Endodermal cell (in vitro differentiated cells): ENCODE results near the gene GAB2. TPM values are rescaled to one million over a fixed set of nuclear protein-coding genes. Genes with fewer than 3 reads are reported as not detected.
A peak's percentile ranks its signal among the peaks of the same experiment; 100 is the strongest.

Experiments used
- DNase-seq: peaks from one replicate; pipeline ENCODE4 v3.0.0-alpha.2; 2017
- H3K27ac ChIP-seq: 2 replicates; pipeline ENCODE4 v1.5.1; 2013; ENCODE audit warnings: mild to moderate bottlenecking, low read depth, low read length, moderate library complexity
- H3K27me3 ChIP-seq: 2 replicates; pipeline ENCODE4 v1.6.1; 2013; ENCODE audit warnings: mild to moderate bottlenecking, low read length, moderate library complexity; ENCODE audit not compliant: insufficient read depth, control insufficient read depth, poor library complexity, severe bottlenecking
- H3K36me3 ChIP-seq: 2 replicates; pipeline ENCODE4 v1.7.0; 2013; ENCODE audit warnings: mild to moderate bottlenecking, low read length, moderate library complexity; ENCODE audit not compliant: control insufficient read depth, insufficient read depth
- H3K4me1 ChIP-seq: one replicate; pipeline ENCODE4 v1.7.0; 2013; ENCODE audit warnings: low read length; ENCODE audit not compliant: control insufficient read depth, insufficient read depth
- H3K4me3 ChIP-seq: 2 replicates; pipeline ENCODE4 v1.5.1; 2013; ENCODE audit warnings: mild to moderate bottlenecking, low read length, moderate library complexity
- H3K9ac ChIP-seq: 2 replicates; pipeline ENCODE4 v1.6.1; 2013; ENCODE audit warnings: mild to moderate bottlenecking, low read length, moderate library complexity; ENCODE audit not compliant: poor library complexity, severe bottlenecking; ENCODE audit errors: extremely low read depth
- H3K9me3 ChIP-seq: 2 replicates; pipeline ENCODE4 v1.6.1; 2013; ENCODE audit warnings: mild to moderate bottlenecking, low read length, moderate library complexity; ENCODE audit not compliant: control insufficient read depth
- H3K27ac Mint-ChIP-seq: 2 replicates; pipeline ENCODE4 v1.8.0; 2020; ENCODE audit warnings: mixed read lengths
- H3K27me3 Mint-ChIP-seq: 2 replicates; pipeline ENCODE4 v1.8.0; 2021; ENCODE audit warnings: mild to moderate bottlenecking, mixed read lengths; ENCODE audit not compliant: insufficient read depth
- H3K36me3 Mint-ChIP-seq: 2 replicates; pipeline ENCODE4 v1.8.0; 2020; ENCODE audit warnings: low read depth, mixed read lengths
- H3K4me1 Mint-ChIP-seq: 2 replicates; pipeline ENCODE4 v1.8.0; 2020; ENCODE audit warnings: mixed read lengths
- H3K4me3 Mint-ChIP-seq: 2 replicates; pipeline ENCODE4 v1.8.0; 2020; ENCODE audit warnings: mild to moderate bottlenecking, moderate library complexity, mixed read lengths
- H3K9me3 Mint-ChIP-seq: 2 replicates; pipeline ENCODE4 v1.8.0; 2020; ENCODE audit warnings: mild to moderate bottlenecking, mixed read lengths
- WGBS, 2 experiments: methylation state at CpG; one replicate each; pipeline versions ENCODE4 v1.1.5 to v1.1.7; 2013; ENCODE audit warnings: missing lambda C conversion rate in 2 of 2, mixed read lengths in 1 of 2; ENCODE audit not compliant: insufficient coverage in 1 of 2, insufficient read length in 1 of 2; 5-methylcytosine and 5-hydroxymethylcytosine counted together
- total RNA-seq, 2 donors: library from RNA; stranded (reverse); fragmentation: NEBNext Ultra II Directional in 1 of 2; extraction: Animal tissue kit (Norgen Biotek cat#: 25700) in 1 of 2; gene quantifications; 2 replicates in 1 of 2; 3 replicates in 1 of 2; pipeline ENCODE4 v1.2.1, GENCODE V29; 2021
- TF ChIP-seq, protein P1 (sequence below): fragments of 200-600 bp; sonication (generic); conservative IDR thresholded peaks from 2 replicates; pipeline ENCODE4 v1.5.0; 2021; ENCODE audit warnings: antibody characterized with exemption, mild to moderate bottlenecking

Gene GAB2
- total RNA-seq, 2 donors from 2014 or later, result 26.9 to 62.8 TPM

DNA sequence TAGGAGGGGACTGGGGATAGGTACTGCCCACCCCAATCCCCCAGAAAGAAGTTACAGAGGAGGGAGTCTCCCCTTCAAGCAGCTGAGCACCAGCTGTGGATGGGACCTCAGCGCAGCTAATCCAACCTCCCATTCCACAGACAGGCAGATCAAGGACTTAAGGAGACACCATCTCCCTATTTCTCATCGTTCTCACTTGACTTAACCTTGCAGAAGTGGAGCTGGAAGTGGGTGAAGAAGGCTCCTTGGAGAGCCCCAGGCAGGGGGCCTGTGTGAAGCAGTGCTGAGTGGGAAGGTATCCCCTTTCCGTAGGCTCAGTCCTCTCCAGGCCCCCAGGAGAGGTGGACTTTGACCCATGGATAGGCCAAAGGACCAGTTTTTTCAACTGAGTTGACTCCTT is 201.6 kb downstream of the GAB2 start:
- H3K27ac Mint-ChIP-seq, result no peak overlapping the region
- H3K4me3 Mint-ChIP-seq, result no peak overlapping the region
- Histone ChIP-seq H3K27me3 (no peaks in the 10 kb centered on the region), H3K9ac (no peak overlapping the region), H3K9me3 (no peaks in the 10 kb centered on the region), H3K4me3 (no peak overlapping the region), H3K4me1 (no peaks in the 10 kb centered on the region), H3K27ac (no peak overlapping the region), H3K36me3 (peaks cover 80% of the 10 kb centered on the region)
- no peaks in the 10 kb centered on the region for H3K27me3 Mint-ChIP-seq
- H3K4me1 Mint-ChIP-seq, result no peaks in the 10 kb centered on the region
- TF ChIP-seq, protein P1, sequence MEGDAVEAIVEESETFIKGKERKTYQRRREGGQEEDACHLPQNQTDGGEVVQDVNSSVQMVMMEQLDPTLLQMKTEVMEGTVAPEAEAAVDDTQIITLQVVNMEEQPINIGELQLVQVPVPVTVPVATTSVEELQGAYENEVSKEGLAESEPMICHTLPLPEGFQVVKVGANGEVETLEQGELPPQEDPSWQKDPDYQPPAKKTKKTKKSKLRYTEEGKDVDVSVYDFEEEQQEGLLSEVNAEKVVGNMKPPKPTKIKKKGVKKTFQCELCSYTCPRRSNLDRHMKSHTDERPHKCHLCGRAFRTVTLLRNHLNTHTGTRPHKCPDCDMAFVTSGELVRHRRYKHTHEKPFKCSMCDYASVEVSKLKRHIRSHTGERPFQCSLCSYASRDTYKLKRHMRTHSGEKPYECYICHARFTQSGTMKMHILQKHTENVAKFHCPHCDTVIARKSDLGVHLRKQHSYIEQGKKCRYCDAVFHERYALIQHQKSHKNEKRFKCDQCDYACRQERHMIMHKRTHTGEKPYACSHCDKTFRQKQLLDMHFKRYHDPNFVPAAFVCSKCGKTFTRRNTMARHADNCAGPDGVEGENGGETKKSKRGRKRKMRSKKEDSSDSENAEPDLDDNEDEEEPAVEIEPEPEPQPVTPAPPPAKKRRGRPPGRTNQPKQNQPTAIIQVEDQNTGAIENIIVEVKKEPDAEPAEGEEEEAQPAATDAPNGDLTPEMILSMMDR, result no peak
- 100% methylated on average over 3 of the region's 3 CpGs; no CpG with 5 or more reads in 1 of the 2 experiments for WGBS, 2 experiments
- peaks cover 60% of the 10 kb centered on the region for H3K36me3 Mint-ChIP-seq
- H3K9me3 Mint-ChIP-seq, result no peaks in the 10 kb centered on the region
- peak; percentile 17 for DNase-seq

DNA sequence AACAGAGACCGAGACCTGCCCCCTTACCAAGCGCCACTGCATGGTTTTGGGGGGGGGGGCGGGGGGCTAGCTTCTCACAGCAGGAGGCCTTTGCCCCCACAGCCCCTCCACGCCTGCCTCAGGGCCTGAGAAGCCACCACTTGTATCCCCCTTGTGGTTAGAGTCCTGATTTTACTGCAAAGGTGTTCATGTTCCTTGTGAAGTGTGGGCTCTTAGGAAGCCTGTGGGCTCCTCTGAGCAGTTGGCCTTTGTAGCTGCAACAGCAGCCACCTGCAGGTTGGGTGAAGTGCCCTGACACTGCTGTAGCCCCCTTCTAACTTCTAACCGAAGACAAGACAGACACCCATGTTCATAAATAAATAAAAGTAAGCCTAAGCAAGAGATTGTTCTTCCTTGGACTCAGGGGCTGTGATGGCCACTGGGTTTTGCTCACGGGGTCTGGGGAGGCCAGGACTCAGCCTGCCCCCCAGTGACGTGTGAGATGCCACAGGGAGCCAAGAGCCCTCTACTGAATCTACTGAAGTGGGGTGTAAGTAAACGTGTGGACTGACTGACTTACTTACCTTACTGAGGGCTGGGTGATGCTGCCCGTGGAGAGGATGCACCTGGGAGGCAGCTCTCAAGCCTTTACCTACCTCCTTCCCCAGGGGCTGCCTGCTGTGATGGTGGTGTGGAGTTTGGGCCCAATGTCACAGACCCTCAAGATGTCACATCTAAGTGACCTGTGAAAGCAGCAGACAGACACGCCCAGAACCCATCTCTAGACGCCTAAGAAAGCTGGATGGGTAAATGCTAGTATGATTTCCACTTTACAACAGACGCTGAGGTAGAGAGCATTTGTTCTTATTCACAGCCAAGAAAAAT is 203.1 kb downstream of the GAB2 start:
- Mint-ChIP-seq H3K36me3 (peaks cover 61% of the 10 kb centered on the region), H3K4me1 (no peaks in the 10 kb centered on the region), H3K4me3 (no peak overlapping the region), H3K27ac (no peak overlapping the region), H3K27me3 (no peaks in the 10 kb centered on the region), H3K9me3 (no peaks in the 10 kb centered on the region)
- H3K27ac ChIP-seq, result no peak overlapping the region
- no peaks in the 10 kb centered on the region for H3K27me3 ChIP-seq
- peak; percentile 34 for DNase-seq
- peaks cover 73% of the 10 kb centered on the region for H3K36me3 ChIP-seq
- TF ChIP-seq, protein P1, result peak; percentile 22
- no peaks in the 10 kb centered on the region for H3K9me3 ChIP-seq
- 90 to 97% methylated on average over 2 to 12 of the region's 12 CpGs for WGBS, 2 experiments
- H3K4me1 ChIP-seq, result no peaks in the 10 kb centered on the region
- H3K9ac ChIP-seq, result no peak overlapping the region
- H3K4me3 ChIP-seq, result no peak overlapping the region

DNA sequence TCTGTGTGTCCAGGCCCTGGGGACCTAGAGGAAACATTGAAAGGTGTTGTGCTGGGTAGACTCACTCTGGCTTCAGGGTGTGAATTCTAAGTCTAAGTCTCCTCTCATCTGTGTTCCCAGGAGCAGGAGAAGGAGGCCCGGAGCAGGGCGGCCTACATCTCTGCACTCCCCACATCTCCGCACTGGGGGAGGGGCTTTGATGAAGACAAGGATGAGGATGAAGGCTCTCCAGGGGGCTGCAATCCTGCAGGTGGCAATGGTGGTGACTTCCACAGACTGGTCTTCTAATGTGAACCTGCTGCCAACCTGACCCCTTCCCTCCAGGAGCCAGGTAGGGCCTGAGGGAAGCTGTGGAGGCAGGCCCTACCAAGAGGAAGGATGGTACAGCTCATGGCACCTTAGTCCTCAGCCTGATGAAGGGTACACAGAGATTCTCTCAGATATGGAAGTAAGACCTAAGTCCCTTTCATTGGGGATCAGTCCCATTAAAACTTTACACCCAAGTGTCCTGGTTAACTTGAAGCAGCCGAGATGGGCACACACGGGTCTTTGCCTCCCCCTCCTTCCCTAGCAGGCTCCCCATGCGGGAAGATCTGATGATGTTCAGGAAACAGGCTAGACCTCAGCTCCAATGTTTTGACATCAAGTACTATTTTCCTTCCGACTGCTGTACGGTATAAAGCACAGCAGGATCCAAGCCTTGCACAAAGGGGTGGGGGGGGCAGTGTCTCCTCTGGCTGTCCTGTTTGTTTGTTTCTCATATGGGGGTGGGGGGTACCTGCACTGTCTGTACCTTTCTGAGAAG is 203.9 kb downstream of the GAB2 start:
- 92 to 95% methylated on average over 3 to 8 of the region's 8 CpGs for WGBS, 2 experiments
- Mint-ChIP-seq H3K4me1 (no peaks in the 10 kb centered on the region), H3K9me3 (no peaks in the 10 kb centered on the region), H3K27ac (no peak overlapping the region), H3K27me3 (no peaks in the 10 kb centered on the region), H3K4me3 (no peak overlapping the region), H3K36me3 (peaks cover 61% of the 10 kb centered on the region)
- H3K27me3 ChIP-seq, result no peaks in the 10 kb centered on the region
- no peak overlapping the region for H3K9ac ChIP-seq
- H3K36me3 ChIP-seq, result peaks cover 65% of the 10 kb centered on the region
- no peaks in the 10 kb centered on the region for H3K9me3 ChIP-seq
- peak; percentile 33 for DNase-seq
- H3K4me3 ChIP-seq, result no peak overlapping the region
- no peak overlapping the region for H3K27ac ChIP-seq
- TF ChIP-seq, protein P1, result no peak
- H3K4me1 ChIP-seq, result no peaks in the 10 kb centered on the region
